Measurements from ENCODE around the gene SLC66A1. TPM values are rescaled to one million over a fixed set of nuclear protein-coding genes. Genes with fewer than 3 reads are reported as not detected.
A peak's percentile ranks its signal among the peaks of the same experiment; 100 is the strongest.

SLC66A1 gene
- total and polyA plus RNA-seq, 7 donors = 8.0 to 25.8 (median 18.0) TPM

DNA sequence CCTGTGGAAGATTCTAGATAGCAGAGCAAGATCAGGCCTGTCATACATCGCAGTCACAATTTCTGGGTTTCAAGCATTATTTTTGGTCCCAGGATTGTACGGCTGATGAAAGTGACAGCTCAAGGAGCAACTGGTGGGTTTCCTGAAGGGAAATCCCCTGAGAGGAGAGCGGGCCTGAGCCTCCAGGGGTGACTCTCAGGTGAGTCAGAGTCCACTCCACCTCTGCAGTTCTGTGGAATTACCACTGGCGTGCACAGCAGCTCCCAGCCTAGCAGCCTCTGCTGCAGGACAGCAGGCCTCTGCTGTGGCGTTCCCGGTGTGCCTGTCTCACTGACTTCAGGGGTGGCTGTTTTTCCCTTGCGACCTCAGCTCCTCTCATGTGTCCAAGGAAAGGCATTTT lies 24.4 kb downstream of the SLC66A1 start:
- Histone ChIP-seq H3K27me3 (ENCODE audit: insufficient read depth in 3 of 3, low read length in 2 of 3) (no peaks in the 10 kb centered on the region), H3K4me3 (no peak overlapping the region), H3K4me1 (no peaks in the 10 kb centered on the region), H3K36me3 (ENCODE audit: insufficient read depth in 1 of 2, low read depth in 1 of 2) (peaks cover 3 to 53% of the 10 kb centered on the region in 2 donors), H3K27ac (no peak overlapping the region), H3K9me3 (no peaks in the 10 kb centered on the region)
- peak in 1 of 4 donors; percentile 15 for ATAC-seq
- intact Hi-C loops (cut with DNase I) = no loop called here
- TF ChIP-seq, protein P1, sequence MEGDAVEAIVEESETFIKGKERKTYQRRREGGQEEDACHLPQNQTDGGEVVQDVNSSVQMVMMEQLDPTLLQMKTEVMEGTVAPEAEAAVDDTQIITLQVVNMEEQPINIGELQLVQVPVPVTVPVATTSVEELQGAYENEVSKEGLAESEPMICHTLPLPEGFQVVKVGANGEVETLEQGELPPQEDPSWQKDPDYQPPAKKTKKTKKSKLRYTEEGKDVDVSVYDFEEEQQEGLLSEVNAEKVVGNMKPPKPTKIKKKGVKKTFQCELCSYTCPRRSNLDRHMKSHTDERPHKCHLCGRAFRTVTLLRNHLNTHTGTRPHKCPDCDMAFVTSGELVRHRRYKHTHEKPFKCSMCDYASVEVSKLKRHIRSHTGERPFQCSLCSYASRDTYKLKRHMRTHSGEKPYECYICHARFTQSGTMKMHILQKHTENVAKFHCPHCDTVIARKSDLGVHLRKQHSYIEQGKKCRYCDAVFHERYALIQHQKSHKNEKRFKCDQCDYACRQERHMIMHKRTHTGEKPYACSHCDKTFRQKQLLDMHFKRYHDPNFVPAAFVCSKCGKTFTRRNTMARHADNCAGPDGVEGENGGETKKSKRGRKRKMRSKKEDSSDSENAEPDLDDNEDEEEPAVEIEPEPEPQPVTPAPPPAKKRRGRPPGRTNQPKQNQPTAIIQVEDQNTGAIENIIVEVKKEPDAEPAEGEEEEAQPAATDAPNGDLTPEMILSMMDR (IDR thresholded peaks at IDR 0.05) = no peak
- WGBS, 3 donors = 87 to 89% (median 88%) methylated on average over 7 of the region's 7 CpGs
- DNase-seq = no peak

DNA sequence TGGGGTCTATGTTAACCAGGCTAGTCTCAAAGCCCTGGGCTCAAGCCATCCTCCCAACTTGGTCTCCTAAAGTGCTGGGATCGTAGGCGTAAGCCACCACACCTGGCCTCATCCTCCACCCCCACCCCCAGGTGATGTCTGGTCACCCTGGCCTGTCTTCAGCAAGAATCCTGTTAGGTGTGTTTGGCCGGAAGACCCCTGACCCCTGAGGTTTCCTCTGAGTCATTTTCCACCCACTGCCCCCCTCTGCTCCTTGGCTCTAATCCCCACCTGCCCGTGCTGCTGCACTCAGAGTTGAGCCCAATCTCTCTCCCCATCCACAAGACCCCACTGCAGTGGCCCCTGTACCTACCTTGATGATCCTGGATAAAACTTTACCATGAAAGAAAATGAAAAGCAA lies 25.2 kb downstream of the SLC66A1 start:
- Histone ChIP-seq H3K4me1 (no peaks in the 10 kb centered on the region), H3K27me3 (ENCODE audit: insufficient read depth in 3 of 3, low read length in 2 of 3) (no peaks in the 10 kb centered on the region), H3K9me3 (no peaks in the 10 kb centered on the region), H3K27ac (no peak overlapping the region), H3K36me3 (ENCODE audit: insufficient read depth in 1 of 2, low read depth in 1 of 2) (peaks cover 3 to 50% of the 10 kb centered on the region in 2 donors), H3K4me3 (no peak overlapping the region)
- TF ChIP-seq, protein P1 (IDR thresholded peaks at IDR 0.05) = no peak
- whole genome bisulfite sequencing, 3 donors = 81 to 90% (median 89%) methylated on average over 4 of the region's 4 CpGs
- no peak for ATAC-seq
- intact Hi-C loops (cut with DNase I) = no loop called here
- DNase-seq = no peak

DNA sequence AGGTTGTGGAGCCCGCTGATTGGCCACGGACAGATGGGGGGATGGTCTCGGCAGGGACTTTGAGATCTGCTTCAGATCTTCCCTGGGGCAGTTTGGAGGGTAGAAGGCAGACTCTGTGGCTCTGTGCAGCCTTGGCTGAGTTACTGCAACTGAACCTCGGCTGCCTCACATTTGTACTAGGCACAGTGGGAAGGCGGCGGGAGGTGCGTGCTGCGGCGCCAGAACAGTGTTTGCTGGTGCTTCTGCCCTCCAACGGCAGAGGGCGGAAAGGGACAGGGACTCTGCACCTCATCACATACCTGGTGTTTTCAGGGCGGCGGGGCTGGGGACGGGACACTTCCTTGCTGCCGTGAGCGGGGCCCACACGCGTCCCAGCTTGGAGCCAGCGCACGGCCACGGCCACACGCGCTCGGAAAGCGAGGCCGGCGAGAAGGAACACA lies 26.2 kb downstream of the SLC66A1 start:
- no peak for ATAC-seq
- no peak overlapping the region for H3K27ac ChIP-seq
- intact Hi-C loops (cut with DNase I) = no loop called here
- no peaks in the 10 kb centered on the region for H3K9me3 ChIP-seq
- H3K4me1 ChIP-seq = no peaks in the 10 kb centered on the region
- DNase-seq = no peak
- no peaks in the 10 kb centered on the region for H3K27me3 ChIP-seq (ENCODE audit: insufficient read depth in 3 of 3, low read length in 2 of 3)
- TF ChIP-seq, protein P1 (IDR thresholded peaks at IDR 0.05) = no peak
- peaks cover 3 to 52% of the 10 kb centered on the region in 2 donors for H3K36me3 ChIP-seq (ENCODE audit: insufficient read depth in 1 of 2, low read depth in 1 of 2)
- 83 to 88% (median 87%) methylated on average over 27 of the region's 27 CpGs for WGBS, 3 donors
- no peak overlapping the region for H3K4me3 ChIP-seq

DNA sequence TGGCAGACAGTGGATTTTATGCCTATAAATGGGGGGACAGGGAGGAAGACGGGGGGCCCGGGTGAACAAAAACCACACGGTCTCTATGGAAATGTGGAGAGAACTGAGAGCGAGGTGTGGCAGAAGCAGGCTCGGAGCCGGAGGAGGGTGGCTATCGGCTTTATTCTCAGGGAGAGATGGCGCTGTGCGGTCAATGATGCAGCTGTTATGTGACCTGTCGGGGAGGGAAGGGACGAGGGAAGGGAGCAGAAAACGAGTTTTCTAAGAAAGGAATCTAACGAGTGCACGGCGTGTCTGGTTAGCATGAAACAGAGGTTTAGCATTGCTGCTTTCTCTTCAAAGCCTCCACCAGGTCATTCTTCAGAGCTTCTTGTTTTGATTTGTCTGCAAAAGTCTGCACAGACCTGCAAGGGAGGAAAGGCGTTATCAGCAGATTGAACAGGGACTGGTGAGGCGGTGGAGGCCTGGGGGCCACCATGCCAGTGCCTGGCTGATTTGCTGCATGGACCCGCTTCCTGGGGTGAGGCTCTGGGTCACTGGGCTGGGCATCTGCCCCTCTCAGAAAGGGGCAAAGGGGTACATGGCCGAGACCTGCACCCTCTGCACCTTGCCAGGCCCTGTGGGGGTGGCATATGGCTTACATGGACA lies 27.2 kb downstream of the SLC66A1 start:
- Histone ChIP-seq H3K27me3 (ENCODE audit: insufficient read depth in 3 of 3, low read length in 2 of 3) (no peaks in the 10 kb centered on the region), H3K27ac (no peak overlapping the region), H3K4me1 (no peaks in the 10 kb centered on the region), H3K4me3 (no peak overlapping the region), H3K9me3 (no peaks in the 10 kb centered on the region), H3K36me3 (ENCODE audit: insufficient read depth in 1 of 2, low read depth in 1 of 2) (peaks cover 3 to 59% of the 10 kb centered on the region in 2 donors)
- intact Hi-C loops (cut with DNase I) = no loop called here
- TF ChIP-seq, protein P1 (IDR thresholded peaks at IDR 0.05) = no peak
- ATAC-seq (no peak), DNase-seq (no peak)
- WGBS, 3 donors = 87 to 90% (median 88%) methylated on average over 19 of the region's 19 CpGs
